SK-N-SH (cell line): ENCODE measurements around the gene CXCL1. TPM values are rescaled to one million over a fixed set of nuclear protein-coding genes. Genes with fewer than 3 reads are reported as not detected.

Experiments
- polyA plus RNA-seq, 3 experiments: library from polyadenylated mRNA; depleted of rRNA; stranded (reverse); fragments of >200 nt; gene quantifications; 2 replicates each; pipeline ENCODE4 v1.2.3, GENCODE V29; 2012

CXCL1 gene
- polyA plus RNA-seq, 1 of the 3 experiments (the other 2 are of a cell fraction), result 0.12 TPM

Other genes starting within 250 kb of the CXCL1 start
- gene RASSF6, start 249.0 kb upstream of the CXCL1 start, polyA plus RNA-seq (2012; rRNA removed), result not detected in 2 replicates
- gene CXCL8, start 128.8 kb upstream of the CXCL1 start, polyA plus RNA-seq (2012; rRNA removed), result 6.0 and 7.7 TPM in 2 replicates
- 0.02 and 0.03 TPM in 2 replicates for gene CXCL6, start 32.7 kb upstream of the CXCL1 start, polyA plus RNA-seq (2012; rRNA removed)
- gene PF4V1, start 16.1 kb upstream of the CXCL1 start, polyA plus RNA-seq (2012; rRNA removed), result not detected in 2 replicates
- gene PF4, start 112.6 kb downstream of the CXCL1 start, polyA plus RNA-seq (2012; rRNA removed), result not detected in 2 replicates
- gene PPBP, start 118.8 kb downstream of the CXCL1 start, polyA plus RNA-seq (2012; rRNA removed), result not detected in 2 replicates
- gene CXCL5, start 129.3 kb downstream of the CXCL1 start, polyA plus RNA-seq (2012; rRNA removed), result 0.02 and 0.03 TPM in 2 replicates
- 0.31 and 0.34 TPM in 2 replicates for gene CXCL3, start 169.3 kb downstream of the CXCL1 start, polyA plus RNA-seq (2012; rRNA removed)
- 20.9 and 33.7 TPM in 2 replicates for gene CXCL2, start 229.8 kb downstream of the CXCL1 start, polyA plus RNA-seq (2012; rRNA removed)